Astrocyte (in vitro differentiated cells and primary cell): Measurements from ENCODE around the gene APELA.

Experiments
- EZH2 ChIP-seq: IDR thresholded peaks from 2 replicates; pipeline ENCODE4 v1.6.1; 2012; ENCODE audit warnings: mild to moderate bottlenecking, low read length, inconsistent platforms; ENCODE audit not compliant: insufficient read depth
- TF ChIP-seq, protein P1 (sequence below): IDR thresholded peaks from 2 replicates; pipeline ENCODE4 v1.5.1; 2011; ENCODE audit warnings: low read depth, mild to moderate bottlenecking, inconsistent platforms, low read length, moderate library complexity; ENCODE audit not compliant: insufficient read depth

DNA sequence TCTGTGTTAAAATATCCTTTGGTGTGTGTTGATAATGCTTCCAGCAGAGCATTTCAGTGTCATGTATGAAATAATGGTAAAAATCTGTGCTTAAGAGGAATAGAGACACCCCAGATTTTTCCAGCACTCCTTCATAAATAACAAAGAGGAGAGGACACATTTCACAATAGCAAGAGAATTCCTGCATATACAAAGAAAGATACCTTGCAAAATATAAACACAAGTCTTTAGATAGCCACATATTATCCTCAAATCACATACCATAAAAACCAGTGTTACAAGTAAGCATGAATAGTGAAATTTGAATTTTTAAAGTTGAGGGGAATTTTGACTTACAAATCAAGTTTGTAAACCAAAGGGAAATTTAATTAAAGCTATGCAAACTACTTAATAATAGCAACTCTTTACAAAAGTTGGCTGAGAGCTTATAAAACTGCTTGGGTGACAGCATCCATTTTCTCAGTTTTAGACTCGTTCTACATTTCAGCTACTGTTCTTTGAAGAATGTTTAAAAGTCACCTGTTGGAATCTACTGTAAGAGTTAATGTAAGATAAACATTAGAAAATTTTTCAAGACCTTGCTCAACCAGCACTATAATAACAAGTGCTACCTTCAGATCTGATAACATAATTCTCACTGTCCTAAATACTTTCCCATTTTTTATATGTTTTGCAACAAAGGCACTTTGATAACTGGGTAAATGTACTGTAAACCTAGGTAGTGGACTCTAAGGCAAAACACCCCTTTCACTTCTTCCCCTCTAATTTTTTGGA, 3.7 kb downstream of the APELA start:
- TF ChIP-seq, protein P1, sequence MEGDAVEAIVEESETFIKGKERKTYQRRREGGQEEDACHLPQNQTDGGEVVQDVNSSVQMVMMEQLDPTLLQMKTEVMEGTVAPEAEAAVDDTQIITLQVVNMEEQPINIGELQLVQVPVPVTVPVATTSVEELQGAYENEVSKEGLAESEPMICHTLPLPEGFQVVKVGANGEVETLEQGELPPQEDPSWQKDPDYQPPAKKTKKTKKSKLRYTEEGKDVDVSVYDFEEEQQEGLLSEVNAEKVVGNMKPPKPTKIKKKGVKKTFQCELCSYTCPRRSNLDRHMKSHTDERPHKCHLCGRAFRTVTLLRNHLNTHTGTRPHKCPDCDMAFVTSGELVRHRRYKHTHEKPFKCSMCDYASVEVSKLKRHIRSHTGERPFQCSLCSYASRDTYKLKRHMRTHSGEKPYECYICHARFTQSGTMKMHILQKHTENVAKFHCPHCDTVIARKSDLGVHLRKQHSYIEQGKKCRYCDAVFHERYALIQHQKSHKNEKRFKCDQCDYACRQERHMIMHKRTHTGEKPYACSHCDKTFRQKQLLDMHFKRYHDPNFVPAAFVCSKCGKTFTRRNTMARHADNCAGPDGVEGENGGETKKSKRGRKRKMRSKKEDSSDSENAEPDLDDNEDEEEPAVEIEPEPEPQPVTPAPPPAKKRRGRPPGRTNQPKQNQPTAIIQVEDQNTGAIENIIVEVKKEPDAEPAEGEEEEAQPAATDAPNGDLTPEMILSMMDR: no peak
- TF ChIP-seq EZH2: no peak
